GM12892 (cell line): ENCODE measurements around the gene MGST1.

Source experiments
- POLR2A ChIP-seq: IDR thresholded peaks from 2 replicates; pipeline ENCODE4 v1.6.1; 2011; ENCODE audit warnings: low read depth, low read length, control low read depth
- POLR2AphosphoS5 ChIP-seq: IDR thresholded peaks from 2 replicates; pipeline ENCODE4 v1.6.1; 2011; ENCODE audit warnings: low read depth, low read length, control low read depth

- TF ChIP-seq POLR2A (no peak), POLR2AphosphoS5 (no peak)
These were observed 22.7 kb downstream of the MGST1 start for GRCh38 chr12:16370096-16370495.
